OCI-LY1 (cell line): ENCODE data around the gene RCVRN.
A peak's percentile ranks its signal among the peaks of the same experiment; 100 is the strongest.

ENCODE experiments used
- H2AFZ ChIP-seq: fragments of 200-600 bp; sonication (generic), shearing (Covaris generic); 2 replicates; pipeline ENCODE4 v1.6.0; 2014; ENCODE audit warnings: antibody characterized with exemption, mild to moderate bottlenecking, low read length
- H3F3A ChIP-seq: fragments of 200-600 bp; sonication (generic), shearing (Covaris generic); 2 replicates; pipeline ENCODE4 v1.6.0; 2014; ENCODE audit warnings: mild to moderate bottlenecking, antibody characterized with exemption, low read length, moderate library complexity; ENCODE audit not compliant: insufficient read depth
- H3K27ac ChIP-seq: fragments of 200-600 bp; sonication (generic); 2 replicates; pipeline ENCODE4 v1.5.1; 2014; ENCODE audit warnings: low read length, mixed run types, mild to moderate bottlenecking, low read depth; ENCODE audit not compliant: poor library complexity, severe bottlenecking
- H3K27me3 ChIP-seq: fragments of 200-600 bp; sonication (generic); 2 replicates; pipeline ENCODE4 v1.6.0; 2014; ENCODE audit warnings: antibody characterized with exemption, mild to moderate bottlenecking, low read length, moderate library complexity; ENCODE audit not compliant: insufficient read depth
- H3K36me3 ChIP-seq: fragments of 200-600 bp; sonication (generic); 2 replicates; pipeline ENCODE4 v1.6.1; 2014; ENCODE audit warnings: mild to moderate bottlenecking, antibody characterized with exemption, low read length, moderate library complexity, mixed read lengths; ENCODE audit not compliant: insufficient read depth
- H3K4me1 ChIP-seq: fragments of 200-600 bp; sonication (generic); 2 replicates; pipeline ENCODE4 v1.5.1; 2014; ENCODE audit warnings: mild to moderate bottlenecking, low read length, moderate library complexity; ENCODE audit not compliant: insufficient read depth, severe bottlenecking
- H3K4me2 ChIP-seq: fragments of 200-600 bp; sonication (generic), shearing (Covaris generic); 2 replicates; pipeline ENCODE4 v1.6.1; 2014; ENCODE audit warnings: low read length
- H3K4me3 ChIP-seq: fragments of 200-600 bp; sonication (generic); 2 replicates; pipeline ENCODE4 v1.5.1; 2014; ENCODE audit warnings: low read length, low read depth, mild to moderate bottlenecking, mixed read lengths; ENCODE audit not compliant: poor library complexity, severe bottlenecking
- H3K79me2 ChIP-seq: fragments of 200-600 bp; shearing (Covaris generic); 2 replicates; pipeline ENCODE4 v1.6.1; 2016; ENCODE audit warnings: mixed run types, low read length, mixed read lengths; ENCODE audit not compliant: insufficient read depth
- H3K9ac ChIP-seq: fragments of 200-600 bp; sonication (generic), shearing (Covaris generic); 2 replicates; pipeline ENCODE4 v1.6.1; 2014; ENCODE audit warnings: mild to moderate bottlenecking, low read length, mixed read lengths
- H3K9me2 ChIP-seq: fragments of 200-600 bp; sonication (generic), shearing (Covaris generic); 2 replicates; pipeline ENCODE4 v1.6.1; 2014; ENCODE audit warnings: low read depth, mild to moderate bottlenecking, low read length, mixed read lengths
- H3K9me3 ChIP-seq: fragments of 200-600 bp; shearing (Covaris generic); 2 replicates; pipeline ENCODE4 v1.6.1; 2014; ENCODE audit warnings: low read length, mixed read lengths
- H4K20me1 ChIP-seq: fragments of 200-600 bp; sonication (generic), shearing (Covaris generic); 2 replicates; pipeline ENCODE4 v1.6.0; 2016; ENCODE audit warnings: mild to moderate bottlenecking, low read length; ENCODE audit not compliant: insufficient read depth
- CTCF ChIP-seq: fragments of 200-600 bp; sonication (generic), shearing (Covaris generic); IDR thresholded peaks from 2 replicates; pipeline ENCODE4 v1.5.1; 2017; ENCODE audit warnings: mild to moderate bottlenecking, antibody characterized with exemption, low read length, moderate library complexity, mixed read lengths
- EZH2 ChIP-seq: fragments of 200-600 bp; sonication (generic), shearing (Covaris generic); IDR thresholded peaks from 2 replicates; pipeline ENCODE4 v1.8.0; 2017; ENCODE audit warnings: borderline replicate concordance, mixed run types, mild to moderate bottlenecking, antibody characterized with exemption, low read length, moderate library complexity, mixed read lengths

RCVRN gene

GRCh38 chr17:9893411-9894012, 11.6 kb downstream of the RCVRN start:
- H3K36me3 ChIP-seq: no peaks in the 10 kb centered on the region
- H3K79me2 ChIP-seq: no peaks in the 10 kb centered on the region
- no peak overlapping the region for H3K4me3 ChIP-seq
- H3K4me2 ChIP-seq: no peak overlapping the region
- no peaks in the 10 kb centered on the region; the same call in 1 of the 2 replicates for H3K27me3 ChIP-seq
- no peaks in the 10 kb centered on the region for H3K9me2 ChIP-seq
- no peaks in the 10 kb centered on the region for H3K4me1 ChIP-seq
- H3K9me3 ChIP-seq: no peaks in the 10 kb centered on the region
- no peak overlapping the region for H3K9ac ChIP-seq
- no peak overlapping the region for H2AFZ ChIP-seq
- H4K20me1 ChIP-seq: no peaks in the 10 kb centered on the region
- no peaks in the 10 kb centered on the region for H3F3A ChIP-seq
- H3K27ac ChIP-seq: no peak overlapping the region
- TF ChIP-seq CTCF (no peak), EZH2 (no peak)

- Histone ChIP-seq H4K20me1 (no peaks in the 10 kb centered on the region), H3K79me2 (no peaks in the 10 kb centered on the region), H3K4me2 (no peak overlapping the region), H3K9me2 (no peaks in the 10 kb centered on the region), H3K4me3 (no peak overlapping the region), H3K36me3 (no peaks in the 10 kb centered on the region), H3K27me3 (no peaks in the 10 kb centered on the region), H3F3A (no peaks in the 10 kb centered on the region), H3K4me1 (no peaks in the 10 kb centered on the region), H3K27ac (no peak overlapping the region), H2AFZ (no peak overlapping the region), H3K9me3 (no peaks in the 10 kb centered on the region), H3K9ac (no peak overlapping the region)
- TF ChIP-seq EZH2 (no peak), CTCF (peak; percentile 66)
These were observed 14.9 kb downstream of the RCVRN start for GRCh38 chr17:9890124-9890523.

- Histone ChIP-seq H3K4me1 (no peaks in the 10 kb centered on the region), H4K20me1 (no peaks in the 10 kb centered on the region), H2AFZ (no peak overlapping the region), H3F3A (no peaks in the 10 kb centered on the region), H3K9ac (no peak overlapping the region), H3K79me2 (no peaks in the 10 kb centered on the region), H3K27ac (no peak overlapping the region), H3K9me3 (peaks cover 3% of the 10 kb centered on the region; the same call in 1 of the 2 replicates), H3K4me3 (no peak overlapping the region), H3K9me2 (no peaks in the 10 kb centered on the region), H3K36me3 (no peaks in the 10 kb centered on the region), H3K27me3 (no peaks in the 10 kb centered on the region), H3K4me2 (no peak overlapping the region)
- no peak for TF ChIP-seq EZH2
- TF ChIP-seq CTCF: no peak
These were observed 17.6 kb downstream of the RCVRN start for GRCh38 chr17:9887508-9887907.
